Mesenchymal stem cell (in vitro differentiated cells and primary cell): ENCODE measurements around the gene IFNAR1.
A peak's percentile ranks its signal among the peaks of the same experiment; 100 is the strongest.
"Not testable (repeated sequence)": the region's sequence is repeated elsewhere in the genome, so short reads cannot be mapped to it uniquely, and the experiment has no call there.

Experiments used
- DNase-seq: peaks from one replicate; pipeline ENCODE4 v3.0.0-alpha.2; 2013
- H2AFZ ChIP-seq: one replicate; pipeline ENCODE4 v1.6.1; 2013; ENCODE audit warnings: low read depth, mild to moderate bottlenecking, control low read depth, inconsistent platforms, low read length, moderate library complexity
- H2AK5ac ChIP-seq: 2 replicates; pipeline ENCODE4 v1.6.1; 2013; ENCODE audit warnings: low read length, moderate library complexity, mild to moderate bottlenecking, inconsistent platforms; ENCODE audit not compliant: severe bottlenecking
- H2BK120ac ChIP-seq: one replicate; pipeline ENCODE4 v1.6.1; 2013; ENCODE audit warnings: low read depth, mild to moderate bottlenecking, inconsistent platforms, low read length, moderate library complexity
- H2BK12ac ChIP-seq, 2 experiments: one replicate each; pipeline ENCODE4 v1.6.1; 2013; ENCODE audit warnings: inconsistent platforms in 2 of 2, low read length in 2 of 2, mild to moderate bottlenecking in 2 of 2, moderate library complexity in 2 of 2, control low read depth in 1 of 2
- H2BK15ac ChIP-seq: one replicate; pipeline ENCODE4 v1.6.1; 2013; ENCODE audit warnings: mild to moderate bottlenecking, low read depth, inconsistent platforms; ENCODE audit not compliant: poor library complexity, severe bottlenecking
- H2BK5ac ChIP-seq: 2 replicates; pipeline ENCODE4 v1.6.1; 2013; ENCODE audit warnings: low read depth, mild to moderate bottlenecking, low read length, control low read depth, inconsistent platforms; ENCODE audit not compliant: poor library complexity, severe bottlenecking
- H3K14ac ChIP-seq, 2 experiments: one replicate each; pipeline ENCODE4 v1.6.1; 2013; ENCODE audit warnings: inconsistent platforms in 2 of 2, low read length in 2 of 2, control low read depth in 1 of 2, mild to moderate bottlenecking in 1 of 2, moderate library complexity in 1 of 2
- H3K18ac ChIP-seq, 2 experiments: one replicate each; pipeline ENCODE4 v1.6.1; 2013; ENCODE audit warnings: inconsistent platforms in 2 of 2, low read length in 2 of 2, control low read depth in 1 of 2, low read depth in 1 of 2, mild to moderate bottlenecking in 1 of 2
- H3K23ac ChIP-seq, 2 experiments: one replicate each; pipeline ENCODE4 v1.6.1; 2013; ENCODE audit warnings: inconsistent platforms in 2 of 2, low read length in 2 of 2, mild to moderate bottlenecking in 2 of 2, moderate library complexity in 2 of 2, control low read depth in 1 of 2
- H3K27ac ChIP-seq: 2 replicates; pipeline ENCODE4 v1.5.1; 2013; ENCODE audit warnings: mild to moderate bottlenecking, moderate library complexity, low read length, control low read depth, inconsistent platforms; ENCODE audit not compliant: poor library complexity, severe bottlenecking
- H3K27me3 ChIP-seq, 2 experiments: 2 replicates each; pipeline versions ENCODE4 v1.6.1 to v1.7.0; 2013; ENCODE audit warnings: low read length in 2 of 2, mild to moderate bottlenecking in 2 of 2, moderate library complexity in 2 of 2, control low read depth in 1 of 2, inconsistent platforms in 1 of 2; ENCODE audit not compliant: control insufficient read depth in 1 of 2, insufficient read depth in 1 of 2
- H3K36me3 ChIP-seq, 2 experiments: 2 replicates each; pipeline versions ENCODE4 v1.6.1 to v1.7.0; 2013; ENCODE audit warnings: low read length in 2 of 2, control low read depth in 1 of 2, inconsistent platforms in 1 of 2, low read depth in 1 of 2, mild to moderate bottlenecking in 1 of 2; ENCODE audit not compliant: insufficient read depth in 2 of 2, control insufficient read depth in 1 of 2
- H3K4ac ChIP-seq, 2 experiments: one replicate each; pipeline ENCODE4 v1.6.1; 2013; ENCODE audit warnings: inconsistent platforms in 2 of 2, low read length in 2 of 2, mild to moderate bottlenecking in 2 of 2, moderate library complexity in 2 of 2, control low read depth in 1 of 2, low read depth in 1 of 2
- H3K4me1 ChIP-seq: 2 replicates; pipeline ENCODE4 v1.6.1; 2013; ENCODE audit warnings: low read depth, low read length, control low read depth; ENCODE audit not compliant: control insufficient read depth, insufficient read depth
- H3K4me2 ChIP-seq: 2 replicates; pipeline ENCODE4 v1.6.1; 2013; ENCODE audit warnings: low read length, mild to moderate bottlenecking, inconsistent platforms; ENCODE audit not compliant: poor library complexity, severe bottlenecking
- H3K4me3 ChIP-seq, 2 experiments: 2 replicates each; pipeline versions ENCODE4 v1.5.1 to v1.7.0; 2013; ENCODE audit warnings: low read length in 2 of 2, mild to moderate bottlenecking in 2 of 2, control low read depth in 1 of 2, low read depth in 1 of 2; ENCODE audit not compliant: insufficient read depth in 1 of 2
- H3K79me1 ChIP-seq: replicated peaks from 2 replicates; pipeline ENCODE4 v1.6.1; 2013; ENCODE audit warnings: mild to moderate bottlenecking, control low read depth, low read length, inconsistent platforms; ENCODE audit not compliant: poor library complexity, severe bottlenecking
- H3K9ac ChIP-seq: 2 replicates; pipeline ENCODE4 v1.7.0; 2013; ENCODE audit warnings: mild to moderate bottlenecking, low read length, moderate library complexity
- H3K9me3 ChIP-seq: 2 replicates; pipeline ENCODE4 v1.7.0; 2013; ENCODE audit warnings: mild to moderate bottlenecking, low read length; ENCODE audit not compliant: control insufficient read depth
- H4K8ac ChIP-seq: one replicate; pipeline ENCODE4 v1.6.1; 2013; ENCODE audit warnings: inconsistent platforms, mild to moderate bottlenecking, low read length, moderate library complexity
- H4K91ac ChIP-seq: one replicate; pipeline ENCODE4 v1.6.1; 2013; ENCODE audit warnings: mild to moderate bottlenecking, low read length, inconsistent platforms
- WGBS: methylation state at CpG from one replicate; pipeline ENCODE4 v1.1.7; 2013; ENCODE audit warnings: mixed read lengths; 5-methylcytosine and 5-hydroxymethylcytosine counted together

IFNAR1 gene

DNA sequence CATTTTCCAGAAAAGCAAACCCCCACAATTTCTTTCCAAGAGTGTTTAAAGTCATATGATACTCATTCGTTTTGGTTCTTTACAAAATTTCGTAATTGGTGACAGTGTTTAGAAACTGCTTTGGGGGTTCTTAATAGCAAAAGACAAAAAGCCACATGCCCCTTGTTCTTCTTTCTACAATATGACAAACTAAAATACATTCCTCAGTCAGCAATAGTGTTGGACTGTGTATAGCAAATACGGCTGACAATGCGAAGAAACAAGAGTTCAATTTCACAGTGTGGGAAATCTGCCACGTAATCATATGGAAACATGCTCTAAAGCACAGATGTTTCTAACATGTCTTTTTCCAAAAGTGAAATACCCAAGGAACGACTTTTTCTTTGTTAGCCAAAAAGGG is 7.6 kb upstream of the IFNAR1 start:
- H3K4me2 ChIP-seq, result no peak overlapping the region
- no peak overlapping the region for H3K14ac ChIP-seq
- no peak overlapping the region for H3K4ac ChIP-seq
- H2AFZ ChIP-seq, result no peak overlapping the region
- H2BK15ac ChIP-seq, result no peak overlapping the region
- H2AK5ac ChIP-seq, result no peak overlapping the region
- H3K9ac ChIP-seq, result peak overlapping the region; percentile 33
- H3K36me3 ChIP-seq, result no peaks in the 10 kb centered on the region
- H4K8ac ChIP-seq, result no peak overlapping the region
- H3K18ac ChIP-seq, result no peak overlapping the region
- no peak overlapping the region for H2BK12ac ChIP-seq
- H3K27ac ChIP-seq, result no peak overlapping the region
- no peak overlapping the region for H2BK120ac ChIP-seq
- no peaks in the 10 kb centered on the region for H3K4me1 ChIP-seq
- H3K9me3 ChIP-seq, result peaks cover 8% of the 10 kb centered on the region
- no peak overlapping the region for H2BK5ac ChIP-seq
- H4K91ac ChIP-seq, result no peak overlapping the region
- peaks cover 3 to 17% of the 10 kb centered on the region in 2 experiments for H3K27me3 ChIP-seq
- WGBS, result 75% methylated on average over 3 of the region's 6 CpGs
- DNase-seq, result peak; percentile 3
- H3K23ac ChIP-seq, result no peak overlapping the region
- no peak overlapping the region for H3K4me3 ChIP-seq
- no peaks in the 10 kb centered on the region for H3K79me1 ChIP-seq

GRCh38 chr21:33317786-33318486 is 6.8 kb upstream of the IFNAR1 start:
- peaks cover 8% of the 10 kb centered on the region for H3K9me3 ChIP-seq
- no peak overlapping the region for H3K23ac ChIP-seq
- no peak for DNase-seq
- no peak overlapping the region for H3K27ac ChIP-seq
- no peak overlapping the region for H2BK5ac ChIP-seq
- H2BK12ac ChIP-seq, result no peak overlapping the region
- no peak overlapping the region for H3K14ac ChIP-seq
- no peak overlapping the region for H3K18ac ChIP-seq
- H3K4me2 ChIP-seq, result no peak overlapping the region
- H3K4me3 ChIP-seq, result no peak overlapping the region
- H4K8ac ChIP-seq, result no peak overlapping the region
- 85% methylated on average over 12 of the region's 14 CpGs for WGBS
- no peak overlapping the region for H2AK5ac ChIP-seq
- H3K4ac ChIP-seq, result no peak overlapping the region
- H3K27me3 ChIP-seq, result peaks cover 3 to 17% of the 10 kb centered on the region in 2 experiments
- no peak overlapping the region for H2AFZ ChIP-seq
- no peak overlapping the region for H2BK120ac ChIP-seq
- no peaks in the 10 kb centered on the region for H3K79me1 ChIP-seq
- H4K91ac ChIP-seq, result no peak overlapping the region
- no peaks in the 10 kb centered on the region for H3K4me1 ChIP-seq
- no peak overlapping the region for H2BK15ac ChIP-seq
- no peaks in the 10 kb centered on the region for H3K36me3 ChIP-seq
- H3K9ac ChIP-seq, result no peak overlapping the region

- not testable (repeated sequence) for H3K4ac ChIP-seq, DNase-seq, H3K27ac ChIP-seq, H2BK12ac ChIP-seq, H4K8ac ChIP-seq, H3K4me1 ChIP-seq, H3K4me2 ChIP-seq, H2BK120ac ChIP-seq, H3K14ac ChIP-seq, H2AK5ac ChIP-seq, H3K18ac ChIP-seq, H2BK5ac ChIP-seq, H2BK15ac ChIP-seq, H3K4me3 ChIP-seq, H3K9me3 ChIP-seq, H4K91ac ChIP-seq, H3K9ac ChIP-seq, H3K79me1 ChIP-seq, H3K36me3 ChIP-seq, H2AFZ ChIP-seq, H3K27me3 ChIP-seq, H3K23ac ChIP-seq
- WGBS, result 89% methylated on average over 11 of the region's 17 CpGs
Observed at GRCh38 chr21:33321005-33321404, 3.8 kb upstream of the IFNAR1 start.

- H4K91ac ChIP-seq, H3K27me3 ChIP-seq, H3K18ac ChIP-seq, H2AFZ ChIP-seq, H3K36me3 ChIP-seq, H2AK5ac ChIP-seq, H3K14ac ChIP-seq, DNase-seq, H3K4ac ChIP-seq, H3K23ac ChIP-seq, H3K4me1 ChIP-seq, H2BK5ac ChIP-seq, H3K4me2 ChIP-seq, H2BK12ac ChIP-seq, H3K9me3 ChIP-seq, H4K8ac ChIP-seq, H2BK120ac ChIP-seq, H2BK15ac ChIP-seq, H3K27ac ChIP-seq, H3K79me1 ChIP-seq: not testable (repeated sequence)
- peak overlapping the region; percentile 96 for H3K9ac ChIP-seq
- peak overlapping the region in 1 of 2 experiments; percentile 97 for H3K4me3 ChIP-seq
Observed at GRCh38 chr21:33323610-33324009, 1.2 kb upstream of the IFNAR1 start.
